ENCODE data around the gene KLKB1. TPM values are rescaled to one million over a fixed set of nuclear protein-coding genes. Genes with fewer than 3 reads are reported as not detected.

Gene KLKB1
- total RNA-seq, 2 donors from 2014 or later: 1.6 to 2.6 TPM

- no peak for TF ChIP-seq CTCF (IDR thresholded peaks at IDR 0.05)
- Histone ChIP-seq H3K27ac (no peak overlapping the region), H3K27me3 (replicated peaks; ENCODE audit: insufficient read depth) (no peaks in the 10 kb centered on the region), H3K4me3 (no peak overlapping the region), H3K36me3 (no peaks in the 10 kb centered on the region), H3K9me3 (peaks cover 4% of the 10 kb centered on the region), H3K4me1 (ENCODE audit: control insufficient read depth in 1 of 2, low read depth in 2 of 2) (peaks cover 0 to 6% of the 10 kb centered on the region in 2 donors)
- DNase-seq (ENCODE audit: low spot score) (no peak), ATAC-seq (ENCODE audit: insufficient number of reproducible peaks, low FRiP score, low read depth) (no peak)
These were observed 1.5 kb upstream of the KLKB1 start for GRCh38 chr4:186225848-186226247.

GRCh38 chr4:186226521-186227189, 652 bp upstream of the KLKB1 start:
- no peaks in the 10 kb centered on the region for H3K27me3 ChIP-seq (replicated peaks; ENCODE audit: insufficient read depth)
- no peak for TF ChIP-seq CTCF (IDR thresholded peaks at IDR 0.05)
- no peak overlapping the region for H3K4me3 ChIP-seq
- H3K4me1 ChIP-seq (ENCODE audit: control insufficient read depth in 1 of 2, low read depth in 2 of 2): peaks cover 0 to 6% of the 10 kb centered on the region in 2 donors
- ATAC-seq (ENCODE audit: insufficient number of reproducible peaks, low FRiP score, low read depth) (no peak), DNase-seq (ENCODE audit: low spot score) (no peak)
- H3K36me3 ChIP-seq: no peaks in the 10 kb centered on the region
- no peak overlapping the region for H3K27ac ChIP-seq
- H3K9me3 ChIP-seq: peaks cover 4% of the 10 kb centered on the region

- Histone ChIP-seq H3K27me3 (replicated peaks; ENCODE audit: insufficient read depth) (no peaks in the 10 kb centered on the region), H3K36me3 (no peaks in the 10 kb centered on the region), H3K9me3 (peaks cover 4% of the 10 kb centered on the region), H3K27ac (no peak overlapping the region), H3K4me3 (peak overlapping the region; percentile 22), H3K4me1 (ENCODE audit: control insufficient read depth in 1 of 2, low read depth in 2 of 2) (peaks cover 0 to 6% of the 10 kb centered on the region in 2 donors)
- DNase-seq (ENCODE audit: low spot score) (no peak), ATAC-seq (ENCODE audit: insufficient number of reproducible peaks, low FRiP score, low read depth) (no peak)
- TF ChIP-seq CTCF (IDR thresholded peaks at IDR 0.05): no peak
These were observed 622 bp downstream of the KLKB1 start for GRCh38 chr4:186227744-186228513.

GRCh38 chr4:186228514-186228894, 1.2 kb downstream of the KLKB1 start:
- DNase-seq (ENCODE audit: low spot score): no peak
- no peak for ATAC-seq (ENCODE audit: insufficient number of reproducible peaks, low FRiP score, low read depth)
- Histone ChIP-seq H3K27me3 (replicated peaks; ENCODE audit: insufficient read depth) (no peaks in the 10 kb centered on the region), H3K4me1 (ENCODE audit: control insufficient read depth in 1 of 2, low read depth in 2 of 2) (peaks cover 0 to 6% of the 10 kb centered on the region in 2 donors), H3K9me3 (peaks cover 4% of the 10 kb centered on the region), H3K27ac (no peak overlapping the region), H3K36me3 (no peaks in the 10 kb centered on the region), H3K4me3 (peak overlapping the region; percentile 22)
- no peak for TF ChIP-seq CTCF (IDR thresholded peaks at IDR 0.05)

- no peak for DNase-seq (ENCODE audit: low spot score)
- no peaks in the 10 kb centered on the region for H3K4me1 ChIP-seq (ENCODE audit: control insufficient read depth in 1 of 2, low read depth in 2 of 2)
- TF ChIP-seq CTCF (IDR thresholded peaks at IDR 0.05): no peak
These were observed 7.1 kb downstream of the KLKB1 start for GRCh38 chr4:186234367-186234766.

More at GRCh38 chr4:186234367-186234766, 7.1 kb downstream of the KLKB1 start:
- H3K4me3 ChIP-seq: no peak overlapping the region
- H3K27ac ChIP-seq: no peak overlapping the region
- H3K36me3 ChIP-seq: no peaks in the 10 kb centered on the region
- H3K9me3 ChIP-seq: no peaks in the 10 kb centered on the region
- no peak for ATAC-seq (ENCODE audit: insufficient number of reproducible peaks, low FRiP score, low read depth)
- H3K27me3 ChIP-seq (replicated peaks; ENCODE audit: insufficient read depth): no peaks in the 10 kb centered on the region

All from thoracic aorta (tissue), 2 donors.